GM19351 (cell line): ENCODE measurements around the gene RPL36A.

Experiments used
- ATAC-seq: cut with Tn5 transposase; IDR thresholded peaks from one replicate; pipeline ENCODE4 v1.9.1; 2021; ENCODE audit warnings: mild to moderate bottlenecking, moderate library complexity; ENCODE audit not compliant: unreplicated experiment

Gene RPL36A

DNA sequence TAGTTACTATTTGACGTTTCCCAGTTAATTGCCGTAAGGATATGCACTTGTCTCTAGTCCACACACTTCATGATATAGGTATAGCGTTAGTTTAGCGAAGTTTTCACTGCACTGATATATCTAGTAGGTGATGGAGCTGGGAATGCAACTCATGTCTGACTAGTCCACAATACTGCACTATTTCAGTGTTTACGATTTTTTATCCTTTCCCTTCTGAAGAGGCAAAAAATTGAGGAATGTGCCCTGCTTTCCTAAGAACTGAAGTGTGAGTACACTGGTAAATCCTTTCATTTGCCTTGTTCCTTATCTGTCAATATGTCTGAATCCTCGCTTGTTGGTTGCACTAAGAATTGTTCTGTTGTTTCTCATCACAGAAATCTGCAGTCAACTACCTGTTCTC is 1.0 kb downstream of the RPL36A start:
- ATAC-seq = no peak

DNA sequence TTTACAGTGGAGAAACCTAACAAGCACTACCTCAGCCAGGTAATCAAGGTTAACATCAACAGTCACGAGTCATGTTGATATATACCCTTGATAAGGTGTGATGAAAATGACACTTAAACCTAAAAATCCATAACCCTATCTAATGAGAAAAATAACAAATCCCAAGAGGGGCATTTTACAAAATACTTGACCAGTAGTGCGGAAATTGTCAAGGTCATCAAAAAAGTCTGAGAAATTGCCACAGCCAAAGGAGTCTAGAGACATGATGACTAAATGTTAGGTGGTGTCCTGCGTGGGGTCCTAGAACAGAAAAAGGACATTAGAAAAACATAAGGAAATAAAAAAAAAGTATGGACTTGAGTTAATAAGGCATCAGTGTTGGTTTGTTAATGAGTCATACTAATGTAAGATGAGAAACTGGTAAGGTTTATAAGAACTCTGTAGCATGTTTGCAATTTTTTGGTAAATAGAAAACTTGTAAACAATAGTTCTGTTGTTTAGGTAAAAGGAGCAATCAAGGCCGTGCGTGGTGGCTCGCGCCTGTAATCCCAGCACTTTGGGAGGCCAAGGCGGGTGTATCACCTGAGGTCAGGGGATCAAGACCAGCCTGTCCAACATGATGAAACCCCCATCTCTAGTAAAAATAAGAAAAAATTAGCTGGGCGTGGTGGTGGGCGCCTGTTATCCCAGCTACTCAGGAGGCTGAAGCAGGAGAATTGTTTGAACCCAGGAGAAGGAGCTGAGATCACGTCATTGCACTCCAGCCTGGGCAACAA is 2.9 kb downstream of the RPL36A start:
- ATAC-seq = no peak

DNA sequence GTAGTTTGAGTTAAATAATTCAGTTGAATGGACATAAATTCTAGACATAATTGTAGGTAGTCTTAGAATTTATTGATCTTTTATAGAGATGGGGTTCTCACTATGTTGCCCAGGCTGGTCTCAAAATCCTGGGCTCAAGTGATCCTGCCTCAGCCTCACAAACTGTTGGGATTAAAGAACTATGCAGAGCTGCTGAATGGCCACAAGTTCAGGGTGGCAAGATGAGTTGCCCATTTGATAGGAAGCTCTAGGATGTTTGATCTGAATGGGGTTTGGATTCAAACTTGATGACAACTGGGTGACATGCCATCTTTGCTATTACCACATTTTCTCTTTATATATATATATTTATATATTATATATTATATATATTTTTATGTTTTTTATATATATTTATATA is 3.6 kb downstream of the RPL36A start:
- ATAC-seq = no peak

DNA sequence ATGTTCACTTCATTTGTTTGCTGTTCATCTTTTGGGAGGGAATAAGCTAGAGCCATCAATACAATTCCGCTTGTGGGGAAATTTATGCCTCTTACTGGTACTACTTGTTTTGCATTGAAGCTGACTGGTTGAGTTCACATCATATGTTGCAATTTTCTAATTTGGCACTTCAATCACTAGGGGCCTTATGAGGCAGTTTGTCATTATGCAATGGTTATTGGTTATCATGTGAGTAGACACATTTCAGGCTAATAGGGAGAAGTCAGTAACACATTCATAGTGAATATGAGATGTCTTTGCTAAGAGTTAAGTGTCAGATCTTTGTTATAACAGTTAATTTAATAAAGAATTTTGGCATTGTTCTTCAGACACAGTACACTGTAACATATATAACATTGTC is 5.0 kb downstream of the RPL36A start:
- no peak for ATAC-seq

- ATAC-seq = no peak
Observed at GRCh38 chrX:101397779-101398178, 7.0 kb downstream of the RPL36A start.

DNA sequence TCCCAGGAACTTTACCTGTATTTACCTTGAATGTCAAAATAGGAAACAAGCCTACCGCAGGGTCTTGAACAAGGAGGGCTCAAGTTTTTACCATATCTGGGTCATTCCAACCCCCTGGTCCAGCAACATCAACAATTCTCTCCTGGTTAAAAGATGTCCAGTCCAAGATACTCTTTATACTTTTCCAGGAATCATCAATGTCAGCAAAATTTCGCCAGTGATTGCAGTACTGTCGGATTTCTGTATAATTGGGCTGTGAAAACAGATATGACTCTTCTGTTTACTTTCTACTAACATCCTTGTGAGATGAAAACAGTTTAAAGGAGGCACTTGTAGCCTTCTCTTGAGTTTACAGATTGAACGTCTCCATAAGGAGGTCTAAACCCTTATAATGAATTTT is 7.9 kb downstream of the RPL36A start:
- no peak for ATAC-seq

- no peak for ATAC-seq
Observed at GRCh38 chrX:101399825-101400224, 9.0 kb downstream of the RPL36A start.

DNA sequence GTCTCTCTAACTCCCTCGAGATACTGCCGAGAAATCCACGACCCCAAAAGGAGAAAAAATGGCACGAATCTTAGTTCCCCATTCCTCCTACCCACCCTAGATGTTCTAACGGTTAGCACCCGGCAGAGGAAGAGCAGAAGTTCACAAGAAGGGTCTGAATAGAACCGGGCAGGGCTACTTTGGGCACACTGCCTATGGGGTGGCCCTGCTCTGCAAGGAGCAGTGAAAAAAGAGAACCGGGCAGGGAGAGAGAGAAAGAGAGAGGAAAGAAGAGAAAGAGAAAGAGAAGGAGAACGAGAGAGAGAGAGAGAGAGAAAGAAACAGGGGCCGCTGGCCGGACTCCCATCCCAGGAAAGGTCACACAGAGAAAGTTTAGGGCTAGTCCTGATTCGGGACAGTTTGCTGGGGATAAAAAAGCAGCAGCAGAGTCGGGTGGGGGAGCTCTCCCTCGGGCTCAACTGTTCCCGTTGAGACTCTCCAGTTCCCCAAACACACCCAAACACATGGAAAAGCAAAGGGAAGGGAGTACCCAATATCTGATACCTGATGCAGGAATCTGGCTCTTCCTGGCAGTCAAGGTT is 16.4 kb downstream of the RPL36A start:
- ATAC-seq = no peak

- ATAC-seq = peak; percentile 87
Observed at GRCh38 chrX:101407748-101408531, 17.1 kb downstream of the RPL36A start, which contains the start of the genes GLA and HNRNPH2. TSS of gene GLA (minus strand) at chrX:101407925. CDS start at chrX:101407903, 22 bp downstream. TSS of gene HNRNPH2 (plus strand) at chrX:101408222. CDS start at chrX:101411989, 3,767 bp downstream.

DNA sequence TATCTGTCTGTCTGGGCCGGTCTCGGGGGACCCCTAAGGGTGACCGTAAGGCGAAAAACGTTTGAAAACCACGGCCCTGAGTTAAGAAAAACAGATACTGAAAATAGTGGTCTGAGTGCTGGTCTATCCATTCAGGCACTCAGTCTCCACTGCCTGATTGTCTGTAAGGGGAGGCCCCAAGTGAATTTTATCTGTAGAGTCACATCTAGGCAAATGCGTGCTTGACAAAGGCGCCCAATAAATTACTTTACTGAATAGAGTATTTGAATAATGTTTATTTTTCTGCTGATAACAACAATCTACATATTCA is 17.7 kb downstream of the RPL36A start:
- no peak for ATAC-seq

DNA sequence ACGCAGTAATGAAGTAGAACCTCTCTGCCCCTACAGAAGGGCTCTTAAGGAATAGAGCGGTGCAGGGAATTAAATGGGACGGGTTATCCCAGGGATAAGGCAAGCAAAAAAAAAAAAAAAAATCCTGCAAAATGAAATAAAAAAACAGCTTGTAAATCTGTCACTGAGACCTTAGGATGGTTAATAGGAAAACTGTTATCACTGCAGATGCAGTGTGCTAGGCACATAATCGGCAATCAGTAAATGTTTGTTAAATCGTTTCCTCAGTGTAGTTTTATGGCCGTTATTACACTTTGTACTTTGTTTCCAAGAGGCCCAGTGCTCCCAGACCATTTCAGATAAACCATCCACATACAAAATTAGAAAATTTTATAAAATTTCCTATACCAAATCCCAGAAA is 18.2 kb downstream of the RPL36A start:
- no peak for ATAC-seq

DNA sequence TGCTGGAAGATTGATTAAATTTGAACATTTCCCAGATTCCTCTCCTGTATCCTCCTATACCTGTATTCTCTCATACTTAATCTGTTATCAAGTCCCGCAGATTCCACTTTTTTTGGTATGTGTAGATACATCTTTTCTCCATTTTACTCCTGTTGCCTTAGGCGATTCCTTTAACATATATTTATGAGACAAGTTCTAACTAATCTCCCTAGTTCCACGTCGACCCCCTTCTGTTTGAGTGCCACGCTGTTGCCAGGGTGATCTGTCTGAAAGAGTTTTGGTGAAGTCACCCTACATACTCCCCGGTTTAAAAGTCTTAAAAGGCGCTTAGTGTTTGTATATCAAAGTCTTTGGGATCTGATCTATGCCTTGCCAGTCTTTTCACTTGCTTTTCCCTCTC is 19.6 kb downstream of the RPL36A start:
- ATAC-seq = no peak

DNA sequence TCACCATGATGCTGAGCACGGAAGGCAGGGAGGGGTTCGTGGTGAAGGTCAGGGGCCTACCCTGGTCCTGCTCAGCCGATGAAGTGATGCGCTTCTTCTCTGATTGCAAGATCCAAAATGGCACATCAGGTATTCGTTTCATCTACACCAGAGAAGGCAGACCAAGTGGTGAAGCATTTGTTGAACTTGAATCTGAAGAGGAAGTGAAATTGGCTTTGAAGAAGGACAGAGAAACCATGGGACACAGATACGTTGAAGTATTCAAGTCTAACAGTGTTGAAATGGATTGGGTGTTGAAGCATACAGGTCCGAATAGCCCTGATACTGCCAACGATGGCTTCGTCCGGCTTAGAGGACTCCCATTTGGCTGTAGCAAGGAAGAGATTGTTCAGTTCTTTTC is 21.2 kb downstream of the RPL36A start:
- ATAC-seq = no peak

DNA sequence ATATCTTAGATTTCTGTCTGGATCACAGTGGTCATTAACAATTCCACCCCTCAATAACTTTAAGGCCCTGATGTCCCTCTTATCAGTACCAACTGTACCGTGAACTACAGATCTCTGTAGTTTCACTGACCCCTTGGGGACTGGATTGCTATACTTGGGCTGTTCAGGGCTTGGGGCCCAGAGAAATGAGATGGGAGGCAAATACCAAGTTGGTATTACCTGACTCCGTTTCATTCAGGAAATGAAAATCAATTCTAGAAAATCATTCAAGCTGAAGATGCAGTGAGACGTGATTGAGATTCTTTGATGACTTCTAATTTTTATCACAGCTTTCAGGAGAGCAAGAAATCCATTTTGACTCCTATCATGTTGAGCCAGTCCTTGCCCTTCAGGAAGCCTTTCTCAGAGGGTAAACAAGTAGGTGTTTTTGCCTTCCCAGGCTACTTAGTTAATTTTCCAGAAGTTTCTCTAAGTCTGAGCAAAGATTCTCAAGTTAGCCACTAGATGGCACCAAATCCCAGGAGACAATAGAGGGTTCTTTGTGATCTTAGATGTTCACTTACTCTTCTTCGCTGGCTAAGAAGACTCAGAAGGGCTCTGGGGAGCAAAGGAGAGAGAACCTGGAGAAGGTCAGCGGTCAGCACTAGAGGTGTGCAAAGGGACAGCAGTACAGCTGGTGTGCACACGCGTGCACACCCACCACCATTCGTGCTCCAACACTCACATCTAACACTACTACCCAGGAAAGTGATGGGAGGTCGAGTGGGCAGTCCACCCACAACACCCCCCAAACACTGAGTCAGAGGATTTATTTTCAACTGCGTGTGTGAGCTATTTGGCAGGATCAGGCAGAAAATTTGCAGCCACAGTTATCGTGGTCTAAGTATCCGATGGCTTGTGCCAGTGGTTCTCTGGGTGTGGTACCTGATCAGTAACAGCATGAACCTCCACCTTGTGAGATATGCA is 24.7 kb downstream of the RPL36A start:
- ATAC-seq = peak; percentile 57

DNA sequence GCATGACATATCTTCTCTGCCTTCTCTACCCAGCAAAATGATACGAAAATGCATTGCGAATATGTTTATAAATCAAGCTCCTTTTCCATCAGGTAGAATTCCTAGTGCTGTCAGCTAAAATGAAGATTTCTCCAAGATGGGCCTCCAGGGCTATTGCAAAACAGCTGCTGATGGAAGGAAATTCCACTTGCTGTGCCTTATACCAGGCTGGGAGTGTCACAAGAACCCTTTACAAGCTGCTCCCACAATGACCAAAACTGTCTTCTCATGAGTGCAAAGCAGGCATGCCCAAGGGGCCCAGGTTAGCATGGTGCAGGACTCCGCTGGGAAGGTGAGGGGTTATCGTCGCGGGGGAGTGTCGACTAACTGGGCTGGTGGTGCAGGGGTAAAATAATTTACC is 25.9 kb downstream of the RPL36A start:
- no peak for ATAC-seq

DNA sequence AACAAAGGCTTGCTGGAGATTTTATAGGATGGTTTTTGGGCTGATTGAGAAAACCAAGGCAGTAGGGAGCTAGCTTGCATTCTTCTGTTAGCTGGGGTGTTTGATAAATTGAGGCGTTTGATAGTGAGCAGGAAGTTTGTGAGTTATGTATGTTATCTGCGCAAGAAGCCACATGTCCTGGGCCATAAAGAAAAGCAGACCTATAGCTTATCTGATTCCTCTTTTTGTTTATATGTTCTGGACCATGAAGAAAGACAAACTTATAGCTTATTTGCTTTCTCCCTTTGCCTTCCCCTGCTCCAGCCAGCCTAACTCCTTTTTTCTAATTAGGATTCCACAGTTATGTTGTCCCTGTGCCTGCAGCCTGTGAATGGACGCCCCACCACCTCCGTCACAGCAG is 26.4 kb downstream of the RPL36A start:
- ATAC-seq = no peak

DNA sequence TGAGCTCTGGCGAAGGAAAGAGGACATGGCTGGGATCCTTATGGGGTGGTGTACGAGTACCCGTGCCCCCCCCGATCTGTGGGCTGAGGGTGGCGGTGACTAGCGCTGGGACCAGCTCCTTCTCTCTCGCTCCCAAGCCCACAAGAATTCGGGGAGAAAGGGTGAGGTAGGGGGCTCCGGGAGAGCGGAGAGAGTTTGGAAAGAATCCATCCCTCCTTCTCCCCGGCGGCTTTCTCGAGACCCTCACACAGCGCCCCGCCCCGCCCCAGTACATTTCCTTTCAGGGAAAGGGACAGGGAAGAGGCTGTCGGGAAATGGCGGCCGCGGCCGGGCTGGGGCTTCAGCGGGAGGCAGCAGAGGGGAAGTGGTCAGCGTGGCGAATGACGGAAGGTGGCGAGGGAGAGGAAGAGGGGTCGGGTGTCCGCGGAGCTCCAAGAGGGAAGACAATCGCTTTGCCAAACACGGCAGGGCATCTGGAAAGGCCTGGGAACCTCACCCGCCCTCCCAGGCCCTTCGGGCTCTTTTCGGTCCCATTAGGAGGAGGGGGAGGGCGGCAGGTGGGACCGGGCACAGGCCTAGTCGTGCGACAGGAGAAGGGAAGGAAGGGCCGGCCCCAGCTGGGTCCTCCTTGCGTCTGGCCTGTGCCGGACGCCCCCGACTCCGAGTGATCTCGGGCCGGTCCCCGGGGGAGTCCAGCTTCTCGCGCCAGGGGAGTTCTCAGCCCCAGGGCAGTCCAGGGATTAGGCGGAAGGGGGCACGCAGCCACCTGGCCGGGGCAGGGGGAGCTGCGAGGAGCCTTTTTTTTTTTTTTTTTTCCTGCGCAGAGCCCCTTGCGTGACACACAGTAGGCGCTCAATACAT is 27.4 kb downstream of the RPL36A start:
- peak; percentile 36 for ATAC-seq

DNA sequence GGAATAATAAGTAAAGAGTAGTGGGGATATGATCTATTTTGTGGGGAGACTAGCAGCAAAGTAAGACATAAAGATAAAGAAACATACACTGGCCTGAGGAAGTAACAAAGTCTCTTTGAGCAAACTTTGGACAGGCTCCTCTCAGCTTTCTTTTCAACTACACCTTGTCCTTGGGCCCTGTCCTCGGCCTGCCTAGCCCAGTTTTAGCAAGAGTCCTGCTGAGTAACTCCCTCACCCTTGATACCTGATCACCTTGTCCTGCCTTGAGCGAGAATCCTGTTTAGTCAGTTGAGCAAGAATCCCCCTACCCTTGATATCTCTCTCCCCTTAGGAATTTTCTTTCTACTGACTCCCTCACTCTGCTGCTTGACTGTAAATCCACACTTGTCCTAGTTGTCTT is 28.7 kb downstream of the RPL36A start:
- no peak for ATAC-seq

GRCh38 chrX:101427954-101428353 is 37.1 kb downstream of the RPL36A start:
- ATAC-seq = no peak

DNA sequence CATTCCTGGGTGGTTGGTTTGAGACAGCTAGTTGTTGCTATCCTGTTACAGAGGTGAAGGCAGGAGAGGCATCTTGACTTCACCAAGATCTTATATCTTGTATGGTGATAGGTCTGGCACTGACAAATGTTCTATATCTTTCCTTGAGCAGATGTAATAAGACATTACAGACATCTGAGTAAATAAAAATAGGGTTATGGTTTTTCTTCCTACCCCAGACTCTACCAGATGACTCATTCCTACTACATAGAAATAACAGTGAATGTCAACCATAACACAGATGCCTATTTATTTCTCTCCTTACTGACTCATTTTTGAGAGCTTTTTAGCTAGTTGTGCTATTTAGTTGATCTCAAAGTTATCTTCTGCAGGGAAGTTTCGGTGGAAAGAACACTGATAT is 39.1 kb downstream of the RPL36A start:
- ATAC-seq = peak; percentile 69
